Activated effector memory CD4-positive, alpha-beta T cell treated with Interleukin-2 at 50 U/mL for 16 hours (primary cell): ENCODE results near the gene TLR5.

Source experiments
- DNase-seq: peaks from one replicate; pipeline ENCODE4 v3.0.0-alpha.2; 2020

TLR5 gene

GRCh38 chr1:223105568-223105967, 37.5 kb downstream of the TLR5 start:
- DNase-seq, result no peak

GRCh38 chr1:223102797-223103533, 40.1 kb downstream of the TLR5 start:
- DNase-seq, result no peak

- DNase-seq, result no peak
Observed at GRCh38 chr1:223097713-223098112, 45.3 kb downstream of the TLR5 start.

GRCh38 chr1:223095870-223096269, 47.2 kb downstream of the TLR5 start:
- no peak for DNase-seq

- DNase-seq, result no peak
Observed at GRCh38 chr1:223091896-223092295, 51.2 kb downstream of the TLR5 start.

GRCh38 chr1:223089250-223089649, 53.8 kb downstream of the TLR5 start:
- no peak for DNase-seq

- DNase-seq, result no peak
Observed at GRCh38 chr1:223088713-223089240, 54.3 kb downstream of the TLR5 start.

GRCh38 chr1:223087291-223088255, 55.5 kb downstream of the TLR5 start:
- no peak for DNase-seq

GRCh38 chr1:223084464-223084866, 58.6 kb downstream of the TLR5 start:
- no peak for DNase-seq

GRCh38 chr1:223083831-223084230, 59.2 kb downstream of the TLR5 start:
- no peak for DNase-seq

GRCh38 chr1:223082914-223083313, 60.1 kb downstream of the TLR5 start:
- no peak for DNase-seq

- DNase-seq, result peak; percentile 57
Observed at GRCh38 chr1:223081181-223081994, 61.7 kb downstream of the TLR5 start.

GRCh38 chr1:223079498-223079897, 63.5 kb downstream of the TLR5 start:
- DNase-seq, result no peak

- DNase-seq, result no peak
Observed at GRCh38 chr1:223077247-223077833, 65.7 kb downstream of the TLR5 start.

- no peak for DNase-seq
Observed at GRCh38 chr1:223076362-223076761, 66.7 kb downstream of the TLR5 start.

GRCh38 chr1:223075834-223076233, 67.2 kb downstream of the TLR5 start:
- no peak for DNase-seq

GRCh38 chr1:223074445-223075300, 68.4 kb downstream of the TLR5 start:
- no peak for DNase-seq

- DNase-seq, result no peak
Observed at GRCh38 chr1:223068900-223069665, 74.0 kb downstream of the TLR5 start.

GRCh38 chr1:223067914-223068313, 75.1 kb downstream of the TLR5 start:
- no peak for DNase-seq

- DNase-seq, result no peak
Observed at GRCh38 chr1:223066415-223066814, 76.6 kb downstream of the TLR5 start.

- DNase-seq, result no peak
Observed at GRCh38 chr1:223062177-223062576, 80.9 kb downstream of the TLR5 start.
